Measurements from ENCODE around the gene HES1.

The HES1 gene

GRCh38 chr3:194109192-194109863 is 26.6 kb upstream of the HES1 start:
- ATAC-seq (ENCODE audit: insufficient read depth, low read depth): no peak
- no peak overlapping the region for H3K4me2 ChIP-seq (ENCODE audit: insufficient read depth, low read length)
- H4K20me1 ChIP-seq (ENCODE audit: insufficient read depth, low read length): no peaks in the 10 kb centered on the region

GRCh38 chr3:194110483-194110882 is 25.5 kb upstream of the HES1 start:
- no peak for TF ChIP-seq EZH2 (IDR thresholded peaks at IDR 0.05; ENCODE audit: borderline replicate concordance, low read depth, low read length, severe bottlenecking)
- no peak for TF ChIP-seq CTCF (IDR thresholded peaks at IDR 0.05; ENCODE audit: borderline replicate concordance, extremely low read depth, low read length, poor library complexity, severe bottlenecking)
- Histone ChIP-seq H3K27me3 (ENCODE audit: insufficient read depth, low read length, poor library complexity) (peaks cover 32% of the 10 kb centered on the region), H3K9me3 (ENCODE audit: insufficient read depth, low read length, severe bottlenecking) (no peaks in the 10 kb centered on the region), H3K79me2 (ENCODE audit: insufficient read depth, low read length) (no peaks in the 10 kb centered on the region), H3K4me2 (ENCODE audit: insufficient read depth, low read length) (no peak overlapping the region), H2AFZ (ENCODE audit: low read depth, low read length) (no peak overlapping the region), H3K27ac (ENCODE audit: low read length) (no peak overlapping the region), H3K4me3 (ENCODE audit: low read depth in 1 of 2, low read length in 2 of 2) (no peak overlapping the region), H3K36me3 (ENCODE audit: insufficient read depth, low read length) (no peaks in the 10 kb centered on the region), H4K20me1 (ENCODE audit: insufficient read depth, low read length) (no peaks in the 10 kb centered on the region), H3K9ac (ENCODE audit: low read depth, low read length) (no peak overlapping the region), H3K4me1 (ENCODE audit: insufficient read depth, low read length) (no peaks in the 10 kb centered on the region)
- ATAC-seq (ENCODE audit: insufficient read depth, low read depth) (no peak), DNase-seq (no peak)

More at GRCh38 chr3:194109192-194109863, 26.6 kb upstream of the HES1 start:
- H3K4me1 ChIP-seq (ENCODE audit: insufficient read depth, low read length): no peaks in the 10 kb centered on the region
- TF ChIP-seq CTCF (IDR thresholded peaks at IDR 0.05; ENCODE audit: borderline replicate concordance, extremely low read depth, low read length, poor library complexity, severe bottlenecking) (no peak), EZH2 (IDR thresholded peaks at IDR 0.05; ENCODE audit: borderline replicate concordance, low read depth, low read length, severe bottlenecking) (no peak)
- DNase-seq: no peak
- H3K27ac ChIP-seq (ENCODE audit: low read length): no peak overlapping the region
- peaks cover 30% of the 10 kb centered on the region for H3K27me3 ChIP-seq (ENCODE audit: insufficient read depth, low read length, poor library complexity)
- no peak overlapping the region for H3K4me3 ChIP-seq (ENCODE audit: low read depth in 1 of 2, low read length in 2 of 2)
- H3K36me3 ChIP-seq (ENCODE audit: insufficient read depth, low read length): no peaks in the 10 kb centered on the region
- H3K79me2 ChIP-seq (ENCODE audit: insufficient read depth, low read length): no peaks in the 10 kb centered on the region
- no peak overlapping the region for H3K9ac ChIP-seq (ENCODE audit: low read depth, low read length)
- H3K9me3 ChIP-seq (ENCODE audit: insufficient read depth, low read length, severe bottlenecking): no peaks in the 10 kb centered on the region
- H2AFZ ChIP-seq (ENCODE audit: low read depth, low read length): no peak overlapping the region

- Histone ChIP-seq H3K4me2 (ENCODE audit: insufficient read depth, low read length) (no peak overlapping the region), H3K4me3 (ENCODE audit: low read depth in 1 of 2, low read length in 2 of 2) (no peak overlapping the region)
- ATAC-seq (ENCODE audit: insufficient read depth, low read depth): no peak
Observed at GRCh38 chr3:194111336-194111735, 24.6 kb upstream of the HES1 start.

More at GRCh38 chr3:194111336-194111735, 24.6 kb upstream of the HES1 start:
- no peak overlapping the region for H3K27ac ChIP-seq (ENCODE audit: low read length)
- no peak for TF ChIP-seq EZH2 (IDR thresholded peaks at IDR 0.05; ENCODE audit: borderline replicate concordance, low read depth, low read length, severe bottlenecking)
- no peak for TF ChIP-seq CTCF (IDR thresholded peaks at IDR 0.05; ENCODE audit: borderline replicate concordance, extremely low read depth, low read length, poor library complexity, severe bottlenecking)
- DNase-seq: no peak
- H3K36me3 ChIP-seq (ENCODE audit: insufficient read depth, low read length): no peaks in the 10 kb centered on the region
- H3K79me2 ChIP-seq (ENCODE audit: insufficient read depth, low read length): no peaks in the 10 kb centered on the region
- H3K27me3 ChIP-seq (ENCODE audit: insufficient read depth, low read length, poor library complexity): peaks cover 35% of the 10 kb centered on the region
- no peak overlapping the region for H2AFZ ChIP-seq (ENCODE audit: low read depth, low read length)
- no peaks in the 10 kb centered on the region for H3K4me1 ChIP-seq (ENCODE audit: insufficient read depth, low read length)
- no peaks in the 10 kb centered on the region for H3K9me3 ChIP-seq (ENCODE audit: insufficient read depth, low read length, severe bottlenecking)
- no peak overlapping the region for H3K9ac ChIP-seq (ENCODE audit: low read depth, low read length)
- no peaks in the 10 kb centered on the region for H4K20me1 ChIP-seq (ENCODE audit: insufficient read depth, low read length)
